HG03432 (cell line): Measurements from ENCODE around the gene QSOX1.
"Not testable (repeated sequence)": the region's sequence is repeated elsewhere in the genome, so short reads cannot be mapped to it uniquely, and the experiment has no call there.

ENCODE experiments used
- ATAC-seq: cut with Tn5 transposase; IDR thresholded peaks from one replicate; pipeline ENCODE4 v1.9.1; 2021; ENCODE audit warnings: mild to moderate bottlenecking, moderate library complexity; ENCODE audit not compliant: unreplicated experiment

Gene QSOX1

GRCh38 chr1:180188091-180188506 is 33.4 kb downstream of the QSOX1 start:
- ATAC-seq = no peak

GRCh38 chr1:180188684-180189175 is 34.1 kb downstream of the QSOX1 start:
- no peak for ATAC-seq

GRCh38 chr1:180190091-180190490 is 35.4 kb downstream of the QSOX1 start:
- ATAC-seq = no peak

GRCh38 chr1:180192172-180192571 is 37.5 kb downstream of the QSOX1 start:
- ATAC-seq = no peak

- no peak for ATAC-seq
Observed at GRCh38 chr1:180193141-180194047, 38.7 kb downstream of the QSOX1 start.

- no peak for ATAC-seq
Observed at GRCh38 chr1:180194048-180194425, 39.4 kb downstream of the QSOX1 start.

- ATAC-seq = no peak
Observed at GRCh38 chr1:180194546-180195207, 40.0 kb downstream of the QSOX1 start.

GRCh38 chr1:180195401-180195800 is 40.7 kb downstream of the QSOX1 start:
- ATAC-seq = no peak

- no peak for ATAC-seq
Observed at GRCh38 chr1:180195916-180196315, 41.2 kb downstream of the QSOX1 start.

- ATAC-seq = no peak
Observed at GRCh38 chr1:180196436-180197003, 41.9 kb downstream of the QSOX1 start.

GRCh38 chr1:180197231-180197630 is 42.6 kb downstream of the QSOX1 start:
- ATAC-seq = no peak

GRCh38 chr1:180198196-180198595 is 43.5 kb downstream of the QSOX1 start:
- no peak for ATAC-seq

- ATAC-seq = no peak
Observed at GRCh38 chr1:180198611-180199010, 43.9 kb downstream of the QSOX1 start.

- no peak for ATAC-seq
Observed at GRCh38 chr1:180199018-180199417, 44.3 kb downstream of the QSOX1 start.

GRCh38 chr1:180201451-180202200 is 47.0 kb downstream of the QSOX1 start:
- ATAC-seq = no peak

- not testable (repeated sequence) for ATAC-seq
Observed at GRCh38 chr1:180202588-180202987, 47.9 kb downstream of the QSOX1 start.

- no peak for ATAC-seq
Observed at GRCh38 chr1:180204231-180204630, 49.6 kb downstream of the QSOX1 start.

GRCh38 chr1:180206581-180206980 is 51.9 kb downstream of the QSOX1 start:
- no peak for ATAC-seq

GRCh38 chr1:180208264-180208663 is 53.6 kb downstream of the QSOX1 start:
- no peak for ATAC-seq

- no peak for ATAC-seq
Observed at GRCh38 chr1:180210008-180210620, 55.4 kb downstream of the QSOX1 start.
